NCI-H526 treated with DMSO at 0.1 percent for 48 hours (cell line): ENCODE data around the gene OPRPN.
A peak's percentile ranks its signal among the peaks of the same experiment; 100 is the strongest.

Experiments used
- DNase-seq: peaks from one replicate; lab custom pipeline; 2025; lab: John Stamatoyannopoulos, UW

Gene OPRPN, protein sequence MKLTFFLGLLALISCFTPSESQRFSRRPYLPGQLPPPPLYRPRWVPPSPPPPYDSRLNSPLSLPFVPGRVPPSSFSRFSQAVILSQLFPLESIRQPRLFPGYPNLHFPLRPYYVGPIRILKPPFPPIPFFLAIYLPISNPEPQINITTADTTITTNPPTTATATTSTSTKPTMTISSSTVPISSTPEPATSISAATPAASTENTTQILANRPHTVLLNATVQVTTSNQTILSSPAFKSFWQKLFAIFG

GRCh38 chr4:70397580-70397979 lies at the start of gene OPRPN:
TSS of gene OPRPN (plus strand) at chr4:70397940. CDS start at chr4:70399286, 1,346 bp downstream.
- no peak for DNase-seq

- DNase-seq, result no peak
Observed at GRCh38 chr4:70356185-70356584, 41.6 kb upstream of the OPRPN start.

DNA sequence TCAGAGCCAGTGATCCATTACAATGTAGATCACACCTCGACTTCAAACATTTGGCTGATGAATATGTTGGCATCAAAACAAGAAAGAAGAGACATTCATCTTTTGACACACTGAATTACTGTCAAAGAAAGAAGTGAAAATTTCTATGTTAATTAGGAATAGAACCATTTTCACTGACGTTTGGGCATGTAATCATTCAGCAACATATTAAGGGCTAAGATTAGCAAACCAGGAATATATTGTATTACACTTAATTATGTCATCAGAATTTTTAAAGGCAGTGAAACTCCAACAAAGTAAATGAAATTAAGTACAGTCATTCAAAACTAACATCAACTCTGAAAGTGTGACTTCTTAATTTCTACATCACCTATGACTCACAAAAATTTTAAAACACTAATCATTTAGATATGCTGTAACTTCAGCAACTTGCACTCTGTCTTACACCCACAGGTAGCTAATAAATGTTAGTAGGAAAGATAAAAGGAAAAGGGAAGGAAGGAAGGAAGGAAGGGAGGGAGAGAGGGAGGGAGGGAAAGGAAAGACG lies 38.6 kb upstream of the OPRPN start:
- DNase-seq, result no peak

DNA sequence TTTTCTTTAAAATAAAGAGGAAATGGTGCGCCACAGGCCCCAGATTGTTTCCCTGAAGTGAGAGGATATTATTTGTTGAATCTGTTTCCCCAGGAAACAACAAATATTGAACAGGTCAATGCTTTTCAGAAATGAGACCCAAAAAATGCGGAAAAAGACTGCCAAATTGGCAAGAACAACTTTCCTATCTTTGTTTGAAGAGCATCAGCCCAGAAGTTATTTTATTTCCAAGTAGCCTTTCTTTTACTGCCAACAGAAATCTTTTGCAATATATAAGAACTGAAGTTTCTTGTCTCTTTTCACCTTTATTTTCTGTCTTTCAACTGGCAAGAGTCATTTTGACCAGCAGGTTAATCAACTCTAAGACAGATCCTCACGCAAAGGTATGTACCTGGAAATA lies 37.3 kb upstream of the OPRPN start, which contains the start of gene SMR3A:
Gene SMR3A (plus strand): TSS at position 301 of the 400 bp plus-strand sequence. CDS start 1,356 bp downstream, outside the sequence.
- DNase-seq, result no peak

GRCh38 chr4:70364002-70364401 lies 33.7 kb upstream of the OPRPN start:
- DNase-seq, result no peak

DNA sequence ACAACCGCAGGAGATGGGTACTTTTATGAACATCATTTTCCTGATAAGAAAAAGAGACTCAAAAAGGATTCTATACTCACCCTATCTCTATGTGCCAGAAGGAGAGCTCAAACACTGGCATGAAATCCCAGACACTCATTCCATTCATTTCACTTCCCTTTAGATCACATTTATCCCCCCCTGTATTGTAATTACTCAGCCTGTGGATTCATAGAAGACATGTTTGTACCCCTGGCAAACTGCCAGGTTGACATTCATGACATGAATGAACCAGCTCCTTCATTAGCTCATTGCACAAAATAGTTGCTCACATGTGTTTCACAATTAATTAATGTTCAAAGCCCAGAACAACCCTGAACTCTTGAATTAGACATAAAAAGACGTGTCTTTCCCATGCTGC lies 32.3 kb upstream of the OPRPN start:
- no peak for DNase-seq

GRCh38 chr4:70367813-70368212 lies 29.9 kb upstream of the OPRPN start:
- DNase-seq, result no peak

- no peak for DNase-seq
Observed at GRCh38 chr4:70371987-70372386, 25.8 kb upstream of the OPRPN start.

DNA sequence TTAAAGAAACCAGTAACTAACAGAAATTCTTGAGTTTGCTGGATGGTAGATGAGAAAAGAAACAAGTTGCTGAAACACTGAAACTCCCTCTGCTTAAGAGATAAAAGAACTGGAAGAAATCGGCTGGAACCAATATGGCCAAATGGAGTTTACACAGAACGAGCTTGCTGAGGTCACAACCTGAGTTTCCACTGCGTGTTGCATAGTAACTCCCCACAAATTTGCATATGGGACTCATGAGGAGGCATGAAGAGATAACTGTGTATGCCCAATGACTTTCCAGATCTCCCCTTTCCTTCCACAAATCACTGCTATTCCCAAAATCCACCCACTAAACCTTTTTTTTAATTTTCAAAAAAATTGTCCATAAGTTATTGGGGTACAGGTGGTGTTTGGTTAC lies 25.0 kb upstream of the OPRPN start:
- no peak for DNase-seq

GRCh38 chr4:70380578-70380977 lies 17.2 kb upstream of the OPRPN start:
- no peak for DNase-seq

DNA sequence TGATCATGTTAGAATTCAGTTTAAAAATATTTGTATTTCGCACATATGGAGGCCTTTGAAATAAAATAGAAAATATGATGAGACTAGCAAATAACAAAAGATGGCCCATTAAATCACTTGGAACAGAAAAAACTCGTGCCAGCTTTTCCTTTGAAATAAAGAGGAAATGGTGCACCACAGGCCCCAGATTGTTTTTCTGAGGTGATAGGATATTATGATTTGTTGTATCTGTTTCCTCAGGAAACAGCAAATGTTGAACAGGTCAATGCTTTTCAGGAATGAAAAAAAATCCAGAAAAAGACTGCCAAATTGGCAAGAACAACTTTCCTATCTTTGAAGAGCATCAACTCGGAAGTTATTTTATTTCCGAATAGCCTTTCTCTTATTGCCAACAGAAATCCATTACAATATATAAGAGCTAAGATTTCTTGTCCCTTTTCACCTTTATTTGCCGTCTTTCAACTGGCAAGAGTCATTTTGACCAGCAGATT lies 15.0 kb upstream of the OPRPN start, which contains the start of gene SMR3B:
Gene SMR3B (plus strand): TSS at position 441 of the 491 bp plus-strand sequence. CDS start 1,380 bp downstream, outside the sequence.
- no peak for DNase-seq

GRCh38 chr4:70392057-70392776 lies 5.5 kb upstream of the OPRPN start:
- DNase-seq, result no peak

GRCh38 chr4:70399319-70399718 lies 1.6 kb downstream of the OPRPN start:
- DNase-seq, result no peak

GRCh38 chr4:70402762-70403161 lies 5.0 kb downstream of the OPRPN start:
- no peak for DNase-seq

- DNase-seq, result no peak
Observed at GRCh38 chr4:70405765-70406164, 8.0 kb downstream of the OPRPN start.

DNA sequence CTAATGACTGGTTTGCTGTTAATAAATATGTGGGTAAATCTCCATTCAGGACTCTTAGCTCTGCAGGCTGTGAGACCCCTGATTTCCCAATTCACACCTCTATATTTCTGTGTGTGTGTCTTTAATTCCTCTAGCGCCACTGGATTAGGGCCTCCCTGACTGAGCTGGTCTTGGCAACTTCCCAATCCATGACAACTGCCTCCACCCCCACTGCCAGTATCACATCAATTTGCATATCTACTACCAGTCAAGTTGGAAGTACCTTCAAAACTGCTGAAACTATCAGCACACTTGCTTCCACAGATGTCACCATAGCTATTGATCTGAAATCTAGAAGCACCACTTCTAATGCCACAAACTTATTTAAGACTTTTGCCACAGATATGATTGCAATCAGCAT lies 27.6 kb downstream of the OPRPN start:
- peak; percentile 8 for DNase-seq

- DNase-seq, result no peak
Observed at GRCh38 chr4:70426789-70427188, 29.0 kb downstream of the OPRPN start.

GRCh38 chr4:70437197-70437596 lies 39.5 kb downstream of the OPRPN start:
- no peak for DNase-seq

DNA sequence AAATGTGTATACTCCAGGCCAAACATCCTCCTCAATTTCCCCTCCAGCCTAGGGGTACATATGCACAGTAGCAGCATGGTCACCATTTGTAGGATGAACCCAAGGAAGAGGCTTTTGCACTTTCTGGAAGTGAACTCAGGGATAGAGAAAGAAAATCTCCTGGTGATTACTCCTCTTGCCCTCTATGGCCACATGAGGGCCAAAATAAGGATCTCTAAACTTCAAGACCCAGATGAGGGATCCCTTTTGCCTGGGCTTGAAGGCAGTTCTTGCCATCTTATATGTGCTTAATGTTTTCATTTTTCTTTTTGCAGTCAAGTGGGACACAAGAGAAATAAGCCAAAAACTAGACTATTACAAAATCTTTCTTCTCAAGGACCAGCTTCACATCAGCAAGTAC lies 44.7 kb downstream of the OPRPN start:
- no peak for DNase-seq

DNA sequence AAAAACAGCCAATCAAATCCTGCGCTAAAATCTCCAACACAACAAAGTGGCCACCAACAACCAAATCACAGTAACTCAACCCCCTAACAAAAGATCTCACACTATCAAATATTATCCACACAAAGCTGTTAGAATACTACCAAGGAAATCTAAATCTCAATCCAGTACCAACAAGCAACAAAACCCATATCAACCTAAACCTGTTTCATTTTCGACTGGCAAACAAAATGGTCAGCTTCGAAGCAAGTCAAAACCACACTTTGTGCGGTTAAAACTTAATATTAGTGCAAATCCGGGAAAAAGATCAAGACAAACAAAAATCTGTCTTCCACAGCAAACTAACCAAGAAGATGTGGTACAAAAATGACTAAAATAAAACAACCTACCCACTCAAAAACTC lies 45.6 kb downstream of the OPRPN start:
- DNase-seq, result no peak

- DNase-seq, result no peak
Observed at GRCh38 chr4:70449220-70449619, 51.5 kb downstream of the OPRPN start.

- no peak for DNase-seq
Observed at GRCh38 chr4:70452946-70453345, 55.2 kb downstream of the OPRPN start.
